IMR-90 (cell line): ENCODE results near the gene RASSF6. TPM values are rescaled to one million over a fixed set of nuclear protein-coding genes. Genes with fewer than 3 reads are reported as not detected.

Experiments
- ATAC-seq: fragments of 200-7000 bp; cut with Tn5 transposase; 2 replicates; pipeline ENCODE4 v1.9.1; 2020; ENCODE audit warnings: low read depth, mild to moderate bottlenecking, moderate library complexity
- BruUV-seq: library from RNA; stranded (reverse); fragments of 400-500 nt; replicated peaks from 2 replicates; lab custom pipeline; 2021; lab: Mats Ljungman, UMichigan
- CTCF ChIA-PET: fragments of 300-600 bp; formaldehyde crosslinking; extraction: SDS; loops from one replicate; lab custom pipeline; 2021; ENCODE audit warnings: antibody characterized with exemption; lab: Yijun Ruan, JAX
- POLR2A ChIA-PET: fragments of 300-600 bp; sonication (Branson Sonifier 250); formaldehyde crosslinking; loops from one replicate; lab custom pipeline; 2022; ENCODE audit warnings: antibody characterized with exemption; ENCODE audit not compliant: unreplicated experiment; lab: Charles Lee
- DNase-seq: peaks from one replicate; pipeline ENCODE4 v3.0.0; 2013
- H2AFZ ChIP-seq: replicated peaks from 2 replicates; pipeline ENCODE3; 2013; ENCODE audit warnings: low read length, mild to moderate bottlenecking; ENCODE audit not compliant: poor library complexity
- H2AK5ac ChIP-seq: 2 replicates; pipeline ENCODE4 v1.6.1; 2013; ENCODE audit warnings: low read depth, low read length, inconsistent platforms
- H2AK9ac ChIP-seq: replicated peaks from 2 replicates; pipeline ENCODE3; 2013; ENCODE audit warnings: mild to moderate bottlenecking, low read depth, low read length, moderate library complexity; ENCODE audit not compliant: poor library complexity
- H2BK120ac ChIP-seq: 2 replicates; pipeline ENCODE4 v1.6.1; 2013; ENCODE audit warnings: low read depth, low read length, inconsistent platforms
- H2BK15ac ChIP-seq: 3 replicates; pipeline ENCODE4 v1.6.1; 2013; ENCODE audit warnings: low read depth, low read length, inconsistent platforms
- H2BK20ac ChIP-seq: 2 replicates; pipeline ENCODE4 v1.6.1; 2013; ENCODE audit warnings: low read depth, mild to moderate bottlenecking, inconsistent platforms, low read length, moderate library complexity
- H2BK5ac ChIP-seq: 2 replicates; pipeline ENCODE4 v1.6.1; 2013; ENCODE audit warnings: mild to moderate bottlenecking, low read depth, low read length, inconsistent platforms; ENCODE audit not compliant: poor library complexity, severe bottlenecking
- H3K14ac ChIP-seq: replicated peaks from 2 replicates; pipeline ENCODE4 v1.6.1; 2013; ENCODE audit warnings: low read depth, low read length, inconsistent platforms
- H3K18ac ChIP-seq: 2 replicates; pipeline ENCODE4 v1.6.1; 2013; ENCODE audit warnings: low read depth, low read length, control low read depth
- H3K23ac ChIP-seq: 2 replicates; pipeline ENCODE4 v1.6.1; 2013; ENCODE audit warnings: low read depth, low read length, inconsistent platforms
- H3K27ac ChIP-seq: 2 replicates; pipeline ENCODE4 v1.5.1; 2013; ENCODE audit warnings: mild to moderate bottlenecking, control low read depth, low read length; ENCODE audit not compliant: insufficient read depth
- H3K27me3 ChIP-seq: 2 replicates; pipeline ENCODE4 v1.6.1; 2013; ENCODE audit warnings: low read length; ENCODE audit not compliant: control insufficient read depth, insufficient read depth
- H3K36me3 ChIP-seq: 2 replicates; pipeline ENCODE4 v1.6.1; 2013; ENCODE audit warnings: low read length, mixed read lengths; ENCODE audit not compliant: control insufficient read depth, insufficient read depth
- H3K4ac ChIP-seq: 2 replicates; pipeline ENCODE4 v1.6.1; 2013; ENCODE audit warnings: low read depth, low read length, inconsistent platforms
- H3K4me1 ChIP-seq: 2 replicates; pipeline ENCODE4 v1.6.1; 2013; ENCODE audit warnings: low read length, mixed read lengths; ENCODE audit not compliant: control insufficient read depth, insufficient read depth
- H3K4me2 ChIP-seq: 2 replicates; pipeline ENCODE4 v1.6.1; 2013; ENCODE audit warnings: low read depth, mild to moderate bottlenecking, control low read depth, low read length, moderate library complexity
- H3K4me3 ChIP-seq: 2 replicates; pipeline ENCODE4 v1.5.1; 2013; ENCODE audit warnings: low read depth, mild to moderate bottlenecking, control low read depth, low read length, moderate library complexity; ENCODE audit not compliant: insufficient read depth
- H3K56ac ChIP-seq: 2 replicates; pipeline ENCODE4 v1.6.1; 2013; ENCODE audit warnings: low read length, inconsistent platforms; ENCODE audit not compliant: insufficient read depth; ENCODE audit errors: extremely low read depth
- H3K79me1 ChIP-seq, 2 experiments: 2 replicates each; pipeline ENCODE4 v1.6.1; 2013; ENCODE audit warnings: low read length in 2 of 2, inconsistent platforms in 1 of 2, low read depth in 1 of 2
- H3K9ac ChIP-seq: 2 replicates; pipeline ENCODE4 v1.6.1; 2013; ENCODE audit warnings: low read depth, low read length, control low read depth
- H3K9me1 ChIP-seq: 2 replicates; pipeline ENCODE4 v1.6.1; 2013; ENCODE audit warnings: low read length, inconsistent platforms; ENCODE audit not compliant: insufficient read depth
- H3K9me3 ChIP-seq: 2 replicates; pipeline ENCODE4 v1.6.1; 2013; ENCODE audit warnings: low read length; ENCODE audit not compliant: control insufficient read depth, insufficient read depth
- H4K20me1 ChIP-seq: 2 replicates; pipeline ENCODE4 v1.6.1; 2013; ENCODE audit warnings: low read length, inconsistent platforms; ENCODE audit not compliant: insufficient read depth
- H4K5ac ChIP-seq: 2 replicates; pipeline ENCODE4 v1.6.1; 2013; ENCODE audit warnings: mild to moderate bottlenecking, low read depth, low read length, control low read depth
- H4K8ac ChIP-seq, 2 experiments: 2 replicates each; pipeline ENCODE4 v1.6.1; 2013; ENCODE audit warnings: low read depth in 2 of 2, low read length in 2 of 2, control low read depth in 1 of 2, inconsistent platforms in 1 of 2
- H4K91ac ChIP-seq: 2 replicates; pipeline ENCODE4 v1.6.1; 2013; ENCODE audit warnings: low read depth, low read length, inconsistent platforms; ENCODE audit not compliant: insufficient read depth
- BHLHE40 ChIP-seq: fragments of 150-350 bp; IDR thresholded peaks from 2 replicates; pipeline ENCODE4 v1.6.1; 2016; ENCODE audit warnings: mild to moderate bottlenecking, low read depth, low read length
- CHD1 ChIP-seq: IDR thresholded peaks from 2 replicates; pipeline ENCODE4 v1.6.1; 2012; ENCODE audit warnings: low read depth, low read length, improper control_type of control experiment
- CTCF ChIP-seq: conservative IDR thresholded peaks from 2 replicates; pipeline ENCODE4 v1.5.1; 2012; ENCODE audit warnings: mild to moderate bottlenecking, low read depth, low read length, improper control_type of control experiment
- ELK1 ChIP-seq: fragments of 150-350 bp; IDR thresholded peaks from 2 replicates; pipeline ENCODE4 v1.6.1; 2016; ENCODE audit warnings: low read depth, mild to moderate bottlenecking, low read length, moderate library complexity, borderline replicate concordance
- FOS ChIP-seq: fragments of 150-350 bp; IDR thresholded peaks from 2 replicates; pipeline ENCODE4 v1.6.1; 2016; ENCODE audit warnings: low read depth, low read length
- MAZ ChIP-seq: IDR thresholded peaks from 2 replicates; pipeline ENCODE4 v1.6.1; 2012; ENCODE audit warnings: low read depth, mild to moderate bottlenecking, low read length, improper control_type of control experiment, moderate library complexity, borderline replicate concordance
- MXI1 ChIP-seq: IDR thresholded peaks from 2 replicates; pipeline ENCODE4 v1.6.1; 2012; ENCODE audit warnings: low read depth, mild to moderate bottlenecking, low read length, moderate library complexity, borderline replicate concordance
- NFE2L2 ChIP-seq: fragments of 150-350 bp; IDR thresholded peaks from 2 replicates; pipeline ENCODE4 v1.6.1; 2016; ENCODE audit warnings: low read depth, mild to moderate bottlenecking, low read length
- POLR2A ChIP-seq: IDR thresholded peaks from 2 replicates; pipeline ENCODE4 v1.6.1; 2012; ENCODE audit warnings: mild to moderate bottlenecking, low read depth, low read length
- RAD21 ChIP-seq: IDR thresholded peaks from 2 replicates; pipeline ENCODE4 v1.6.1; 2012; ENCODE audit warnings: low read length, improper control_type of control experiment
- RCOR1 ChIP-seq: IDR thresholded peaks from 2 replicates; pipeline ENCODE4 v1.6.1; 2012; ENCODE audit warnings: mild to moderate bottlenecking, low read length, improper control_type of control experiment; ENCODE audit not compliant: insufficient replicate concordance
- RFX5 ChIP-seq: IDR thresholded peaks from 2 replicates; pipeline ENCODE4 v1.8.0; 2012; ENCODE audit warnings: low read depth, mild to moderate bottlenecking, low read length, moderate library complexity
- dilution Hi-C: fragments of 300-500 bp; cut with HindIII; formaldehyde crosslinking; loops from one replicate; pipeline ENCODE4 v1.14.3; 2018; ENCODE audit warnings: low sequenced_read_pairs; ENCODE audit not compliant: unreplicated experiment
- in situ Hi-C: fragments of 300-500 bp; cut with MboI; formaldehyde crosslinking; loops from 3 replicates; pipeline ENCODE4 v1.14.3; 2019; ENCODE audit warnings: low sequenced_read_pairs, inconsistent platforms, mixed read lengths
- intact Hi-C: fragments of 100-400 bp; cut with micrococcal nuclease; formaldehyde crosslinking; loops from 2 replicates; pipeline ENCODE4 v1.10.0; 2022
- polyA plus RNA-seq, 3 experiments: library from polyadenylated mRNA; depleted of rRNA; stranded (reverse); fragments of >200 nt; gene quantifications; 2 replicates each; pipeline ENCODE4 v1.2.3, GENCODE V29; 2012; ENCODE audit warnings: low replicate concordance in 1 of 3
- total RNA-seq: library from RNA; depleted of rRNA; stranded (reverse); fragments of >200 nt; gene quantifications from 2 replicates; pipeline ENCODE4 v1.2.3, GENCODE V29; 2012

The RASSF6 gene
- total and polyA plus RNA-seq, 2 of the 4 experiments (the other 2 are of a cell fraction): not detected

GRCh38 chr4:73603271-73603710, 16.9 kb downstream of the RASSF6 start (continued):
- TF ChIP-seq CTCF: no peak
- no peak for TF ChIP-seq RAD21
- TF ChIP-seq CHD1: no peak

DNA sequence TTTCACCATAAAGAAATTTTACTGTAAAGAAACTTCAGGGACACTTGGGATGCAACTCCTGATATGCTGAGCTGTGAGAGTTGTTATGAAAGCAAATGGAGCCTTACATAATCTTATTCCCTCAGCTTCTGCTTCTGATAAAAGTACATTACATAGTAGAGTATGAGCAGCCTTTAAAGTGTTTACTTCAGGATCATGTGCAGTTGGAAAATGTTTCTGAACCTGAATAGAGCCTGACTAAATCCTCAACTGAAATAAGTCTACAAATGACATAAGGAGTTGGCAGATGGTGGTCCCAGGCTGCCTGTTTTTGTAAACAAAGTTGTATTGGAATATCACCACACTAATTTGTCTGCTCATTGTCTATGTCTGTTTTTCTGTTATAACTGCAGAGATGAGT, 19.3 kb downstream of the RASSF6 start:
- Histone ChIP-seq H3K9me3 (no peaks in the 10 kb centered on the region), H3K27me3 (no peaks in the 10 kb centered on the region), H3K4me1 (peaks cover 8% of the 10 kb centered on the region), H4K91ac (no peak overlapping the region), H3K56ac (no peak overlapping the region), H3K36me3 (no peaks in the 10 kb centered on the region), H2AK9ac (no peak overlapping the region), H2BK15ac (no peak overlapping the region), H2BK20ac (peak overlapping the region; percentile 42; the same call in 1 of the 2 replicates), H3K14ac (no peak overlapping the region), H3K4me2 (no peak overlapping the region), H3K9ac (no peak overlapping the region), H2AK5ac (no peak overlapping the region), H2AFZ (no peak overlapping the region), H4K8ac (no peak overlapping the region), H4K20me1 (no peaks in the 10 kb centered on the region), H3K27ac (no peak overlapping the region), H3K4ac (no peak overlapping the region), H3K23ac (no peak overlapping the region), H3K79me1 (no peaks in the 10 kb centered on the region), H3K4me3 (no peak overlapping the region), H3K9me1 (no peaks in the 10 kb centered on the region), H4K5ac (no peak overlapping the region), H3K18ac (no peak overlapping the region), H2BK5ac (no peak overlapping the region), H2BK120ac (no peak overlapping the region)
- ChIA-PET POLR2A (no interaction called here), CTCF (no interaction called here)
- ATAC-seq: no peak
- in situ Hi-C loops: no loop called here
- no TSS peak for BruUV-seq
- intact Hi-C loops: no loop called here
- peak; percentile 39 for DNase-seq
- dilution Hi-C loops: no loop called here
- TF ChIP-seq ELK1 (no peak), CTCF (no peak), NFE2L2 (no peak), MXI1 (no peak), FOS (no peak), MAZ (no peak), RCOR1 (no peak), RAD21 (no peak), BHLHE40 (no peak), CHD1 (no peak), POLR2A (no peak), RFX5 (no peak)
